A549 (cell line): Measurements from ENCODE around the gene ABCC5. TPM values are rescaled to one million over a fixed set of nuclear protein-coding genes. Genes with fewer than 3 reads are reported as not detected.

Experiments used
- ATAC-seq, 2 experiments: fragments of 200-7000 bp in 1 of 2; fragments of >200 bp in 1 of 2; cut with Nextera tagmentation in 1 of 2; cut with Tn5 transposase in 1 of 2; 3 replicates each; pipeline versions ENCODE4 v1.8.0 to v1.9.1; 2018 to 2020; ENCODE audit warnings: mild to moderate bottlenecking in 1 of 2, moderate library complexity in 1 of 2
- CTCF ChIA-PET: fragments of 300-600 bp; sonication (Branson Sonifier 250); formaldehyde crosslinking; extraction: SDS; loops from one replicate; lab custom pipeline; 2021; ENCODE audit warnings: antibody characterized with exemption, inconsistent platforms; lab: Yijun Ruan, JAX
- POLR2A ChIA-PET: fragments of 350-600 bp; formaldehyde crosslinking; extraction: SDS; loops from one replicate; lab custom pipeline; 2021; ENCODE audit warnings: antibody characterized with exemption, inconsistent platforms; lab: Yijun Ruan, JAX
- DNase-seq, 2 experiments: peaks; one replicate each; pipeline versions ENCODE4 v3.0.0 to v3.0.0-alpha.2; 2011 to 2016; ENCODE audit warnings: low read depth in 1 of 2, low spot score in 1 of 2
- FAIRE-seq: peaks from 2 replicates; lab custom pipeline; 2011; peaks lifted over from hg19 to GRCh38; lab: Jason Lieb, UNC
- H3K27ac ChIP-seq, 2 experiments: fragments of >200 bp; sonication (Bioruptor Twin); formaldehyde crosslinking; 3 replicates each; pipeline ENCODE4 v1.5.1; 2016 to 2017
- H3K4me1 ChIP-seq: fragments of >200 bp; sonication (Bioruptor Twin); formaldehyde crosslinking; 3 replicates; pipeline ENCODE4 v1.6.1; 2016
- H3K4me2 ChIP-seq: fragments of >200 bp; sonication (Bioruptor Twin); formaldehyde crosslinking; 3 replicates; pipeline ENCODE4 v1.6.1; 2016
- H3K4me3 ChIP-seq: fragments of >200 bp; sonication (Bioruptor Twin); formaldehyde crosslinking; 3 replicates; pipeline ENCODE4 v1.5.1; 2016
- H3K9me3 ChIP-seq: fragments of >200 bp; sonication (Bioruptor Twin); formaldehyde crosslinking; 3 replicates; pipeline ENCODE4 v1.6.1; 2016
- BHLHE40 ChIP-seq: IDR thresholded peaks from 2 replicates; pipeline ENCODE4 v1.6.1; 2012; ENCODE audit warnings: low read depth, low read length, inconsistent platforms
- CTCF ChIP-seq: fragments of >200 bp; sonication (Bioruptor Twin); formaldehyde crosslinking; IDR thresholded peaks from 3 replicates; pipeline ENCODE4 v1.5.1; 2016
- ELK1 ChIP-seq: fragments of 150-350 bp; IDR thresholded peaks from 2 replicates; pipeline ENCODE4 v1.6.1; 2014; ENCODE audit warnings: low read depth, mild to moderate bottlenecking, low read length
- HMGXB4 ChIP-seq: fragments of 250-450 bp; sonication (Bioruptor Pico); IDR thresholded peaks from 2 replicates; pipeline ENCODE4 v1.5.0; 2021; ENCODE audit warnings: mild to moderate bottlenecking, moderate library complexity, borderline replicate concordance
- HOXB5 ChIP-seq: fragments of 250-450 bp; sonication (Bioruptor Pico); IDR thresholded peaks from 2 replicates; pipeline ENCODE4 v1.5.0; 2020; ENCODE audit warnings: mild to moderate bottlenecking, moderate library complexity
- JUNB ChIP-seq: fragments of >200 bp; sonication (Bioruptor Twin); formaldehyde crosslinking; IDR thresholded peaks from 2 replicates; pipeline ENCODE4 v1.6.1; 2016
- KDM5A ChIP-seq: fragments of 200-600 bp; sonication (generic); IDR thresholded peaks from 2 replicates; pipeline ENCODE4 v1.6.1; 2016; ENCODE audit warnings: antibody characterized with exemption, mild to moderate bottlenecking
- MAFK ChIP-seq: fragments of 450-650 bp; IDR thresholded peaks from 2 replicates; pipeline ENCODE4 v1.6.1; 2014; ENCODE audit not compliant: partially characterized antibody
- MYC ChIP-seq: IDR thresholded peaks from 2 replicates; pipeline ENCODE4 v1.6.1; 2012; ENCODE audit warnings: mild to moderate bottlenecking, inconsistent platforms, low read length, improper control_type of control experiment, borderline replicate concordance
- RAD21 ChIP-seq, 2 experiments: fragments of >200 bp in 1 of 2; sonication (Bioruptor Twin) in 1 of 2; formaldehyde crosslinking in 1 of 2; IDR thresholded peaks in 1 of 2; conservative IDR thresholded peaks in 1 of 2; 2 replicates in 1 of 2; 3 replicates in 1 of 2; pipeline ENCODE4 v1.6.1; 2012 to 2018; ENCODE audit warnings: inconsistent platforms in 1 of 2
- RNF2 ChIP-seq: fragments of 200-600 bp; sonication (generic); IDR thresholded peaks from 2 replicates; pipeline ENCODE4 v1.6.1; 2016; ENCODE audit warnings: low read depth, mild to moderate bottlenecking, antibody characterized with exemption, moderate library complexity, borderline replicate concordance
- SMC3 ChIP-seq: fragments of >200 bp; sonication (Bioruptor Twin); formaldehyde crosslinking; IDR thresholded peaks from 3 replicates; pipeline ENCODE4 v1.6.1; 2018; ENCODE audit warnings: inconsistent platforms
- TP53 ChIP-seq: fragments of 250-450 bp; sonication (Bioruptor Pico); IDR thresholded peaks from 2 replicates; pipeline ENCODE4 v1.5.0; 2021; ENCODE audit warnings: mild to moderate bottlenecking, moderate library complexity
- WGBS: methylation state at CpG from one replicate; pipeline ENCODE4 v1.1.6; 2017; ENCODE audit errors: missing lambda C conversion rate; 5-methylcytosine and 5-hydroxymethylcytosine counted together
- polyA plus RNA-seq, 4 experiments: library from polyadenylated mRNA; depleted of rRNA in 3 of 4; stranded (reverse); fragments of >200 nt; fragmentation: RNase III in 1 of 4; extraction: RNeasy Plus Mini Kit Qiagen cat#74134 plus additional on column Dnase treatment in 1 of 4; gene quantifications; 2 replicates in 3 of 4; 3 replicates in 1 of 4; pipeline ENCODE4 v1.2.3, GENCODE V29; 2011 to 2017

Gene ABCC5
- polyA plus RNA-seq, 2 of the 4 experiments (the other 2 are of a cell fraction), result 14.2 to 20.7 TPM

GRCh38 chr3:183896610-183897009, 121.1 kb downstream of the ABCC5 start:
- ChIA-PET CTCF (interaction anchor here (0.5 to 6.5 kb wide), 17 partner anchors 10 to 617 kb away, joined by 3 to 49 read pairs (median 7); partner anchors contain the start of genes ABCC5, EIF2B5 and PARL), POLR2A (no interaction called here)
- 37% methylated on average over 2 of the region's 2 CpGs for WGBS
- Histone ChIP-seq H3K27ac (no peak overlapping the region), H3K4me3 (no peak overlapping the region), H3K4me2 (no peak overlapping the region), H3K9me3 (no peaks in the 10 kb centered on the region), H3K4me1 (no peaks in the 10 kb centered on the region)
- no peak for ATAC-seq
- no peak for FAIRE-seq
- TF ChIP-seq KDM5A, result no peak
- no peak for DNase-seq

GRCh38 chr3:183896184-183896583, 121.5 kb downstream of the ABCC5 start:
- WGBS, result 11% methylated on average over 3 of the region's 3 CpGs
- no peak overlapping the region for H3K27ac ChIP-seq
- ChIA-PET CTCF (interaction anchor here (0.5 to 6.5 kb wide), 29 partner anchors 10 to 846 kb away, joined by 3 to 49 read pairs (median 5); partner anchors contain the start of genes ABCC5, EIF2B5 and PARL), POLR2A (no interaction called here)
- H3K4me1 ChIP-seq, result no peaks in the 10 kb centered on the region
- no peak for DNase-seq
- ATAC-seq, result peak in 1 of 2 experiments; percentile 13; a peak in 2 of 6 replicates
- no peak overlapping the region for H3K4me3 ChIP-seq
- TF ChIP-seq JUNB, result no peak
- TF ChIP-seq KDM5A, result no peak
- no peak for TF ChIP-seq HOXB5 (CRISPR knock-in tag)
- no peak overlapping the region for H3K4me2 ChIP-seq
- H3K9me3 ChIP-seq, result no peaks in the 10 kb centered on the region
- FAIRE-seq, result no peak

- FAIRE-seq, result no peak
- 75% methylated on average over 4 of the region's 6 CpGs for WGBS
These were observed 121.9 kb downstream of the ABCC5 start for GRCh38 chr3:183895774-183896173.

GRCh38 chr3:183895296-183895695, 122.4 kb downstream of the ABCC5 start:
- ChIA-PET CTCF (interaction anchor here (0.6 to 6.5 kb wide), 45 partner anchors 9 to 635 kb away, joined by 3 to 49 read pairs (median 4); partner anchors contain the start of genes ABCC5, DVL3, EIF2B5 and PARL), POLR2A (interaction anchor here (0.6 to 1.0 kb wide), 2 partner anchors 11 to 44 kb away, joined by 3 to 4 read pairs; partner anchors contain the start of gene PARL)
- DNase-seq, result peak; percentile 46 to 65
- WGBS, result 19% methylated on average over 5 of the region's 5 CpGs
- H3K27ac ChIP-seq, result no peak overlapping the region
- no peaks in the 10 kb centered on the region for H3K9me3 ChIP-seq
- FAIRE-seq, result no peak
- peak; percentile 71 to 85; a peak in 5 of 6 replicates for ATAC-seq
- H3K4me2 ChIP-seq, result peak overlapping the region; percentile 30; the same call in 1 of the 3 replicates
- H3K4me1 ChIP-seq, result no peaks in the 10 kb centered on the region
- peak; percentile 65 for TF ChIP-seq SMC3
- TF ChIP-seq HMGXB4 (CRISPR knock-in tag), result no peak
- no peak for TF ChIP-seq BHLHE40
- peak; percentile 68 for TF ChIP-seq CTCF
- peak; percentile 80 to 83 for TF ChIP-seq RAD21 (conservative IDR thresholded peaks at IDR 0.05 in 1 of 2, IDR thresholded peaks at IDR 0.05 in 1 of 2)
- TF ChIP-seq, all 56 proteins: peak for 3
- no peak overlapping the region for H3K4me3 ChIP-seq

More at GRCh38 chr3:183895774-183896173, 121.9 kb downstream of the ABCC5 start:
- Histone ChIP-seq H3K4me2 (peak overlapping the region; percentile 30; the same call in 1 of the 3 replicates), H3K4me3 (no peak overlapping the region), H3K27ac (no peak overlapping the region), H3K4me1 (no peaks in the 10 kb centered on the region), H3K9me3 (no peaks in the 10 kb centered on the region)
- ATAC-seq, result no peak; a peak in 1 of 6 replicates
- POLR2A ChIA-PET, result interaction anchor here (1.0 kb wide), 1 partner anchor 11 kb away, joined by 3 read pairs; the partner anchor contains the start of gene PARL
- DNase-seq, result no peak
- CTCF ChIA-PET, result interaction anchor here (0.5 to 6.5 kb wide), 47 partner anchors 10 to 847 kb away, joined by 3 to 49 read pairs (median 4); partner anchors contain the start of genes ABCC5, DVL3, EIF2B5 and PARL
- TF ChIP-seq ELK1 (no peak), RNF2 (no peak), TP53 (no peak), MAFK (no peak), MYC (no peak)
